HCT116 (cell line): Measurements from ENCODE around the gene SHC1. TPM values are rescaled to one million over a fixed set of nuclear protein-coding genes. Genes with fewer than 3 reads are reported as not detected.

Experiments used
- ATAC-seq: fragments of 200-7000 bp; cut with Tn5 transposase; 2 replicates; pipeline ENCODE4 v1.9.1; 2020; ENCODE audit warnings: mild to moderate bottlenecking, moderate library complexity
- BruUV-seq: library from RNA; stranded (reverse); fragments of 400-500 nt; replicated peaks from 2 replicates; lab custom pipeline; 2021; lab: Mats Ljungman, UMichigan
- CTCF ChIA-PET: fragments of 300-600 bp; sonication (Branson Sonifier 250); formaldehyde crosslinking; loops from one replicate; lab custom pipeline; 2021; ENCODE audit warnings: antibody characterized with exemption; lab: Charles Lee
- POLR2A ChIA-PET: fragments of 300-600, 350-600 bp; sonication (Branson Sonifier 250); formaldehyde crosslinking; loops from one replicate; lab custom pipeline; 2021; ENCODE audit warnings: antibody characterized with exemption; lab: Charles Lee
- RAD21 ChIA-PET, 2 experiments: fragments of 300-600 bp; sonication (Branson Sonifier 250); formaldehyde crosslinking; loops; one replicate each; lab custom pipeline; 2023; ENCODE audit warnings: low total read pairs in 2 of 2; ENCODE audit not compliant: uncharacterized antibody in 2 of 2, unreplicated experiment in 2 of 2, low non-redundant PET in 1 of 2; lab: Charles Lee
- DNase-seq: peaks from one replicate; pipeline ENCODE4 v3.0.0-alpha.2; 2010; ENCODE audit warnings: low read depth, low spot score
- H2AFZ ChIP-seq: fragments of 200-600 bp; shearing (Covaris generic), sonication (generic); 2 replicates; pipeline ENCODE4 v1.6.1; 2017; ENCODE audit warnings: low read depth, mixed run types, mixed read lengths, antibody characterized with exemption, low read length; ENCODE audit not compliant: poor library complexity, severe bottlenecking
- H3K27ac ChIP-seq: 2 replicates; pipeline ENCODE4 v1.5.1; 2012; ENCODE audit warnings: low read depth, low read length
- H3K27me3 ChIP-seq: fragments of 200-600 bp; sonication (generic); 2 replicates; pipeline ENCODE4 v1.6.1; 2016; ENCODE audit warnings: mixed run types, low read length, mixed read lengths; ENCODE audit not compliant: insufficient read depth
- H3K36me3 ChIP-seq, 2 experiments: fragments of 200-500 bp in 1 of 2; fragments of 200-600 bp in 1 of 2; sonication (Bioruptor generic) in 1 of 2; sonication (generic) in 1 of 2; 2 replicates each; pipeline versions ENCODE4 v1.5.1 to v1.6.1; 2014 to 2016; ENCODE audit warnings: low read length in 2 of 2, inconsistent platforms in 1 of 2, mixed read lengths in 1 of 2, mixed run types in 1 of 2; ENCODE audit not compliant: insufficient read depth in 2 of 2, control insufficient read depth in 1 of 2
- H3K4me1 ChIP-seq, 2 experiments: fragments of 200-600 bp in 1 of 2; sonication (generic) in 1 of 2; 2 replicates each; pipeline versions ENCODE4 v1.5.1 to v1.6.1; 2012 to 2017; ENCODE audit warnings: low read length in 2 of 2, inconsistent platforms in 1 of 2, mild to moderate bottlenecking in 1 of 2, mixed read lengths in 1 of 2, mixed run types in 1 of 2, moderate library complexity in 1 of 2; ENCODE audit not compliant: insufficient read depth in 2 of 2, control insufficient read depth in 1 of 2
- H3K4me2 ChIP-seq: fragments of 200-600 bp; sonication (generic); 2 replicates; pipeline ENCODE4 v1.6.1; 2017; ENCODE audit warnings: mixed run types, low read length, mixed read lengths
- H3K4me3 ChIP-seq, 2 experiments: fragments of 200-600 bp in 1 of 2; sonication (generic) in 1 of 2; replicated peaks in 1 of 2; 2 replicates each; pipeline ENCODE4 v1.5.1; 2011 to 2016; ENCODE audit warnings: low read length in 2 of 2, control low read depth in 1 of 2, low read depth in 1 of 2, mild to moderate bottlenecking in 1 of 2, mixed read lengths in 1 of 2, mixed run types in 1 of 2
- H3K79me2 ChIP-seq: fragments of 200-600 bp; sonication (generic); 2 replicates; pipeline ENCODE4 v1.6.1; 2017; ENCODE audit warnings: mild to moderate bottlenecking, mixed run types, low read length, moderate library complexity, mixed read lengths; ENCODE audit not compliant: insufficient read depth
- H3K9ac ChIP-seq: fragments of 200-600 bp; sonication (generic); 2 replicates; pipeline ENCODE4 v1.6.1; 2016; ENCODE audit warnings: low read length, mixed read lengths
- H3K9me2 ChIP-seq: fragments of 200-600 bp; sonication (generic), shearing (Covaris generic); 2 replicates; pipeline ENCODE4 v1.6.1; 2017; ENCODE audit warnings: mixed run types, mild to moderate bottlenecking, moderate library complexity; ENCODE audit not compliant: insufficient read depth
- H3K9me3 ChIP-seq, 2 experiments: fragments of 200-500 bp in 1 of 2; fragments of 200-600 bp in 1 of 2; sonication (Bioruptor generic) in 1 of 2; sonication (generic) in 1 of 2; 2 replicates each; pipeline ENCODE4 v1.6.1; 2014 to 2017; ENCODE audit warnings: low read length in 2 of 2, mixed read lengths in 2 of 2, inconsistent platforms in 1 of 2, low read depth in 1 of 2, mild to moderate bottlenecking in 1 of 2, mixed run types in 1 of 2, moderate library complexity in 1 of 2; ENCODE audit not compliant: control insufficient read depth in 1 of 2, insufficient read depth in 1 of 2
- H4K20me1 ChIP-seq: fragments of 200-600 bp; sonication (generic), shearing (Covaris generic); 2 replicates; pipeline ENCODE4 v1.6.1; 2017; ENCODE audit warnings: mixed run types, mild to moderate bottlenecking, moderate library complexity; ENCODE audit not compliant: insufficient read depth
- CEBPB ChIP-seq: IDR thresholded peaks from 2 replicates; pipeline ENCODE4 v1.6.1; 2012; ENCODE audit warnings: low read depth
- ELF1 ChIP-seq: IDR thresholded peaks from 2 replicates; pipeline ENCODE4 v1.6.1; 2012; ENCODE audit warnings: low read depth, borderline replicate concordance
- FOSL1 ChIP-seq: IDR thresholded peaks from 2 replicates; pipeline ENCODE4 v1.6.1; 2012; ENCODE audit warnings: low read depth
- RAD21 ChIP-seq: IDR thresholded peaks from 2 replicates; pipeline ENCODE4 v1.6.1; 2012; ENCODE audit warnings: low read depth, mild to moderate bottlenecking
- SP1 ChIP-seq: IDR thresholded peaks from 2 replicates; pipeline ENCODE4 v1.6.1; 2012; ENCODE audit warnings: low read depth
- ZNF274 ChIP-seq: fragments of 200-500 bp; sonication (Bioruptor generic); IDR thresholded peaks from 2 replicates; pipeline ENCODE4 v1.6.1; 2014; ENCODE audit warnings: mild to moderate bottlenecking, low read depth, low read length, inconsistent platforms
- intact Hi-C: fragments of 100-400 bp; cut with micrococcal nuclease; formaldehyde crosslinking; loops from 2 replicates; pipeline ENCODE4 v1.10.0; 2022
- total RNA-seq: library from RNA; stranded (reverse); gene quantifications from one replicate; pipeline ENCODE4 v1.2.1, GENCODE V29; 2021; ENCODE audit not compliant: unreplicated experiment
- TF ChIP-seq, protein P1 (sequence below): IDR thresholded peaks from 2 replicates; pipeline ENCODE4 v1.6.1; 2011; ENCODE audit warnings: mild to moderate bottlenecking, low read length, moderate library complexity; ENCODE audit not compliant: insufficient replicate concordance; ENCODE audit errors: extremely low read depth
- TF ChIP-seq, protein P2 (sequence below), 3 experiments: fragments of 200-600 bp in 1 of 3; sonication (generic) in 1 of 3; IDR thresholded peaks in 2 of 3; conservative IDR thresholded peaks in 1 of 3; 2 replicates each; pipeline ENCODE4 v1.5.1; 2012 to 2017; ENCODE audit warnings: low read depth in 2 of 3, low read length in 2 of 3, antibody characterized with exemption in 1 of 3, borderline replicate concordance in 1 of 3, control low read depth in 1 of 3, mild to moderate bottlenecking in 1 of 3, mixed read lengths in 1 of 3, mixed run types in 1 of 3, moderate library complexity in 1 of 3; ENCODE audit not compliant: insufficient read depth in 1 of 3

The SHC1 gene
- total RNA-seq, 1 experiment from 2014 or later = 148 TPM

DNA sequence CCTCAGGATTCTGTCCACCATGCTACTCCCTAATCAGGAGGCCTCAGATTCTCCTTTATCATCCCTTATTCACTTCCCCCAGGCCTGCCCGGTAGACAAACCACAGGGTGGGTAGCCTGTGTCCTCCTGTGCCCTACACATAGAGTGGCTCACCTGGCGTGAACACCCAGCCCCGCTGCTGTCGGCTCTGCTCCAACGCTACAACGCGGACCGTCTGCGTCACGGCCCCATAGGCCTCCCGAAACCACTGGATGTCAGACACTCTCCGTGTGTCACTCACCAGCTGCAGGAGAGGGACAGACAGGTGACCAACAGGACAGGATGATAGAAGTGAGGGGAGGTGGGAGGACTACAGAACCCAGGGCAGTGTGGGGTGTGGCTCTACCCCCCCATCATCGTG is 44.3 kb downstream of the SHC1 start:
- ATAC-seq (no peak), DNase-seq (no peak)
- H4K20me1 ChIP-seq = no peaks in the 10 kb centered on the region
- H3K9me2 ChIP-seq = no peaks in the 10 kb centered on the region
- RAD21 ChIA-PET = no interaction called here
- no peaks in the 10 kb centered on the region for H3K27me3 ChIP-seq
- CTCF ChIA-PET = no interaction called here
- no peaks in the 10 kb centered on the region for H3K79me2 ChIP-seq
- H3K4me2 ChIP-seq = no peak overlapping the region
- H3K4me3 ChIP-seq = no peak overlapping the region
- intact Hi-C loops = no loop called here
- H2AFZ ChIP-seq = no peak overlapping the region
- POLR2A ChIA-PET = no interaction called here
- H3K4me1 ChIP-seq = no peaks in the 10 kb centered on the region
- no peaks in the 10 kb centered on the region for H3K9me3 ChIP-seq
- H3K9ac ChIP-seq = no peak overlapping the region
- no peak overlapping the region for H3K27ac ChIP-seq
- TF ChIP-seq CEBPB (no peak), SP1 (no peak), RAD21 (no peak), ZNF274 (no peak), ELF1 (no peak), FOSL1 (no peak)
- TF ChIP-seq, protein P1, sequence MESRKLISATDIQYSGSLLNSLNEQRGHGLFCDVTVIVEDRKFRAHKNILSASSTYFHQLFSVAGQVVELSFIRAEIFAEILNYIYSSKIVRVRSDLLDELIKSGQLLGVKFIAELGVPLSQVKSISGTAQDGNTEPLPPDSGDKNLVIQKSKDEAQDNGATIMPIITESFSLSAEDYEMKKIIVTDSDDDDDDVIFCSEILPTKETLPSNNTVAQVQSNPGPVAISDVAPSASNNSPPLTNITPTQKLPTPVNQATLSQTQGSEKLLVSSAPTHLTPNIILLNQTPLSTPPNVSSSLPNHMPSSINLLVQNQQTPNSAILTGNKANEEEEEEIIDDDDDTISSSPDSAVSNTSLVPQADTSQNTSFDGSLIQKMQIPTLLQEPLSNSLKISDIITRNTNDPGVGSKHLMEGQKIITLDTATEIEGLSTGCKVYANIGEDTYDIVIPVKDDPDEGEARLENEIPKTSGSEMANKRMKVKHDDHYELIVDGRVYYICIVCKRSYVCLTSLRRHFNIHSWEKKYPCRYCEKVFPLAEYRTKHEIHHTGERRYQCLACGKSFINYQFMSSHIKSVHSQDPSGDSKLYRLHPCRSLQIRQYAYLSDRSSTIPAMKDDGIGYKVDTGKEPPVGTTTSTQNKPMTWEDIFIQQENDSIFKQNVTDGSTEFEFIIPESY = no peak
- TF ChIP-seq, protein P2, sequence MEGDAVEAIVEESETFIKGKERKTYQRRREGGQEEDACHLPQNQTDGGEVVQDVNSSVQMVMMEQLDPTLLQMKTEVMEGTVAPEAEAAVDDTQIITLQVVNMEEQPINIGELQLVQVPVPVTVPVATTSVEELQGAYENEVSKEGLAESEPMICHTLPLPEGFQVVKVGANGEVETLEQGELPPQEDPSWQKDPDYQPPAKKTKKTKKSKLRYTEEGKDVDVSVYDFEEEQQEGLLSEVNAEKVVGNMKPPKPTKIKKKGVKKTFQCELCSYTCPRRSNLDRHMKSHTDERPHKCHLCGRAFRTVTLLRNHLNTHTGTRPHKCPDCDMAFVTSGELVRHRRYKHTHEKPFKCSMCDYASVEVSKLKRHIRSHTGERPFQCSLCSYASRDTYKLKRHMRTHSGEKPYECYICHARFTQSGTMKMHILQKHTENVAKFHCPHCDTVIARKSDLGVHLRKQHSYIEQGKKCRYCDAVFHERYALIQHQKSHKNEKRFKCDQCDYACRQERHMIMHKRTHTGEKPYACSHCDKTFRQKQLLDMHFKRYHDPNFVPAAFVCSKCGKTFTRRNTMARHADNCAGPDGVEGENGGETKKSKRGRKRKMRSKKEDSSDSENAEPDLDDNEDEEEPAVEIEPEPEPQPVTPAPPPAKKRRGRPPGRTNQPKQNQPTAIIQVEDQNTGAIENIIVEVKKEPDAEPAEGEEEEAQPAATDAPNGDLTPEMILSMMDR (IDR thresholded peaks at IDR 0.05 in 2 of 3, conservative IDR thresholded peaks at IDR 0.05 in 1 of 3; ENCODE audit: borderline replicate concordance in 1 of 3, insufficient read depth in 1 of 3, low read depth in 2 of 3, low read length in 2 of 3) = no peak
- BruUV-seq = no TSS peak
- H3K36me3 ChIP-seq = peaks cover 0 to 3% of the 10 kb centered on the region in 2 experiments; a peak in 1 of 4 replicates
